Esophagus (tissue), 2 donors: Measurements from ENCODE around the gene CCNA2. TPM values are rescaled to one million over a fixed set of nuclear protein-coding genes. Genes with fewer than 3 reads are reported as not detected.

Source experiments
- H3K27ac ChIP-seq, 2 donors: one replicate each; pipeline ENCODE4 v1.5.1; 2013; ENCODE audit warnings: low read depth in 2 of 2, mild to moderate bottlenecking in 2 of 2, inconsistent platforms in 1 of 2, low read length in 1 of 2, moderate library complexity in 1 of 2
- H3K27me3 ChIP-seq, 2 donors: one replicate each; pipeline ENCODE4 v1.6.1; 2013; ENCODE audit warnings: low read length in 2 of 2, control low read depth in 1 of 2, mild to moderate bottlenecking in 1 of 2; ENCODE audit not compliant: insufficient read depth in 2 of 2, control insufficient read depth in 1 of 2
- H3K36me3 ChIP-seq, 2 donors: one replicate each; pipeline ENCODE4 v1.6.1; 2013; ENCODE audit warnings: low read length in 1 of 2; ENCODE audit not compliant: control insufficient read depth in 2 of 2, insufficient read depth in 2 of 2
- H3K4me1 ChIP-seq, 2 donors: one replicate each; pipeline ENCODE4 v1.6.1; 2013; ENCODE audit warnings: low read length in 1 of 2; ENCODE audit not compliant: control insufficient read depth in 2 of 2, insufficient read depth in 2 of 2
- H3K4me3 ChIP-seq, 2 donors: one replicate each; pipeline ENCODE4 v1.5.1; 2013; ENCODE audit warnings: low read length in 2 of 2, mild to moderate bottlenecking in 2 of 2, low read depth in 1 of 2, moderate library complexity in 1 of 2
- H3K9me3 ChIP-seq, 2 donors: one replicate each; pipeline ENCODE4 v1.6.1; 2013; ENCODE audit warnings: mild to moderate bottlenecking in 2 of 2, low read depth in 1 of 2, low read length in 1 of 2, moderate library complexity in 1 of 2; ENCODE audit not compliant: control insufficient read depth in 2 of 2, insufficient read depth in 1 of 2
- WGBS, 2 donors: extraction: QIAGEN DNeasy Blood & Tissue Kit; methylation state at CpG; one replicate each; pipeline ENCODE4 v1.1.7; 2013; 5-methylcytosine and 5-hydroxymethylcytosine counted together
- polyA plus RNA-seq, 2 donors: library from polyadenylated mRNA; stranded (reverse); fragments of 200-250 nt; gene quantifications; one replicate each; pipeline ENCODE4 v1.2.3, GENCODE V29; 2013
- donor health status: healthy with polysubstance abuse.
- donor health status: Bipolar disorder and iron deficiency.

The CCNA2 gene
- polyA plus RNA-seq, 2 donors: 7.4 to 13.8 TPM

GRCh38 chr4:121794505-121795188, 29.0 kb downstream of the CCNA2 start:
- no peaks in the 10 kb centered on the region for H3K27me3 ChIP-seq
- no peaks in the 10 kb centered on the region for H3K4me1 ChIP-seq
- H3K9me3 ChIP-seq: no peaks in the 10 kb centered on the region
- 66 to 79% methylated on average over 5 of the region's 5 CpGs for WGBS, 2 donors
- H3K4me3 ChIP-seq: no peak overlapping the region
- H3K36me3 ChIP-seq: no peaks in the 10 kb centered on the region
- no peak overlapping the region for H3K27ac ChIP-seq

GRCh38 chr4:121792966-121793365, 30.7 kb downstream of the CCNA2 start:
- no peak overlapping the region for H3K4me3 ChIP-seq
- H3K36me3 ChIP-seq: no peaks in the 10 kb centered on the region
- no peaks in the 10 kb centered on the region for H3K9me3 ChIP-seq
- no peak overlapping the region for H3K27ac ChIP-seq
- H3K27me3 ChIP-seq: no peaks in the 10 kb centered on the region
- no peaks in the 10 kb centered on the region for H3K4me1 ChIP-seq
- WGBS, 2 donors: 91 to 92% methylated on average over 2 of the region's 2 CpGs

- H3K36me3 ChIP-seq: no peaks in the 10 kb centered on the region
- no peaks in the 10 kb centered on the region for H3K9me3 ChIP-seq
- no peaks in the 10 kb centered on the region for H3K27me3 ChIP-seq
- H3K27ac ChIP-seq: no peak overlapping the region
- WGBS, 2 donors: 85 to 87% methylated on average over 5 of the region's 5 CpGs
- no peak overlapping the region for H3K4me3 ChIP-seq
- no peaks in the 10 kb centered on the region for H3K4me1 ChIP-seq
Observed at GRCh38 chr4:121791481-121791880, 32.2 kb downstream of the CCNA2 start.

GRCh38 chr4:121790976-121791375, 32.7 kb downstream of the CCNA2 start:
- H3K27ac ChIP-seq: no peak overlapping the region
- H3K4me1 ChIP-seq: no peaks in the 10 kb centered on the region
- H3K9me3 ChIP-seq: no peaks in the 10 kb centered on the region
- no peak overlapping the region for H3K4me3 ChIP-seq
- H3K36me3 ChIP-seq: no peaks in the 10 kb centered on the region
- H3K27me3 ChIP-seq: no peaks in the 10 kb centered on the region

GRCh38 chr4:121789960-121790829, 33.5 kb downstream of the CCNA2 start:
- Histone ChIP-seq H3K4me3 (no peak overlapping the region), H3K36me3 (no peaks in the 10 kb centered on the region), H3K27me3 (no peaks in the 10 kb centered on the region), H3K27ac (no peak overlapping the region), H3K9me3 (no peaks in the 10 kb centered on the region), H3K4me1 (no peaks in the 10 kb centered on the region)
- WGBS, 2 donors: 65 to 69% methylated on average over 3 of the region's 3 CpGs

- H3K4me1 ChIP-seq: no peaks in the 10 kb centered on the region
- WGBS, 2 donors: 89 to 90% methylated on average over 1 of the region's 1 CpG
- no peaks in the 10 kb centered on the region for H3K27me3 ChIP-seq
- H3K9me3 ChIP-seq: no peaks in the 10 kb centered on the region
- no peak overlapping the region for H3K4me3 ChIP-seq
- no peak overlapping the region for H3K27ac ChIP-seq
- H3K36me3 ChIP-seq: no peaks in the 10 kb centered on the region
Observed at GRCh38 chr4:121789455-121789854, 34.2 kb downstream of the CCNA2 start.

GRCh38 chr4:121788896-121789295, 34.8 kb downstream of the CCNA2 start:
- no peaks in the 10 kb centered on the region for H3K4me1 ChIP-seq
- no peak overlapping the region for H3K27ac ChIP-seq
- no peak overlapping the region for H3K4me3 ChIP-seq
- H3K27me3 ChIP-seq: no peaks in the 10 kb centered on the region
- WGBS, 2 donors: 65 to 81% methylated on average over 2 of the region's 2 CpGs
- peaks cover 0 to 2% of the 10 kb centered on the region in 2 donors for H3K9me3 ChIP-seq
- no peaks in the 10 kb centered on the region for H3K36me3 ChIP-seq

- no peaks in the 10 kb centered on the region for H3K4me1 ChIP-seq
- H3K27me3 ChIP-seq: no peaks in the 10 kb centered on the region
- H3K36me3 ChIP-seq: no peaks in the 10 kb centered on the region
- H3K27ac ChIP-seq: no peak overlapping the region
- H3K9me3 ChIP-seq: peaks cover 0 to 2% of the 10 kb centered on the region in 2 donors
- H3K4me3 ChIP-seq: no peak overlapping the region
- 77 to 89% methylated on average over 2 of the region's 2 CpGs for WGBS, 2 donors
Observed at GRCh38 chr4:121786221-121786620, 37.5 kb downstream of the CCNA2 start.

GRCh38 chr4:121785479-121785878, 38.2 kb downstream of the CCNA2 start:
- Histone ChIP-seq H3K27ac (no peak overlapping the region), H3K4me1 (no peaks in the 10 kb centered on the region)

More at GRCh38 chr4:121785479-121785878, 38.2 kb downstream of the CCNA2 start:
- 57 to 65% methylated on average over 4 of the region's 4 CpGs for WGBS, 2 donors
- Histone ChIP-seq H3K27me3 (no peaks in the 10 kb centered on the region), H3K36me3 (no peaks in the 10 kb centered on the region), H3K9me3 (peaks cover 0 to 2% of the 10 kb centered on the region in 2 donors), H3K4me3 (no peak overlapping the region)
